HepG2 (cell line): ENCODE data around the gene TBC1D14. TPM values are rescaled to one million over a fixed set of nuclear protein-coding genes. Genes with fewer than 3 reads are reported as not detected.

Experiments used
- AGO2 ChIP-seq: fragments of 200-400 bp; formaldehyde crosslinking; optimal IDR thresholded peaks from 2 replicates; pipeline ENCODE3; 2017; ENCODE audit warnings: mild to moderate bottlenecking, low read depth, low read length, moderate library complexity
- KLF13 ChIP-seq: sonication (generic); formaldehyde crosslinking; IDR thresholded peaks from 2 replicates; pipeline ENCODE4 v1.4.0; 2020; ENCODE audit warnings: mild to moderate bottlenecking, missing genetic modification reagents
- NFAT5 ChIP-seq: sonication (generic); formaldehyde crosslinking; IDR thresholded peaks from 2 replicates; pipeline ENCODE4 v1.4.0; 2020; ENCODE audit warnings: missing genetic modification reagents
- POLR2A ChIP-seq, 2 experiments: IDR thresholded peaks; 2 replicates each; pipeline ENCODE4 v1.6.1; 2011; ENCODE audit warnings: low read depth in 2 of 2, low read length in 2 of 2, mild to moderate bottlenecking in 1 of 2, moderate library complexity in 1 of 2; ENCODE audit not compliant: insufficient read depth in 1 of 2
- REL ChIP-seq: sonication (generic); formaldehyde crosslinking; conservative IDR thresholded peaks from 2 replicates; pipeline ENCODE4 v1.8.0; 2022; ENCODE audit warnings: mild to moderate bottlenecking, missing genetic modification reagents, moderate library complexity
- SMC3 ChIP-seq: IDR thresholded peaks from 2 replicates; pipeline ENCODE4 v1.6.1; 2011; ENCODE audit warnings: low read length, improper control_type of control experiment
- WIZ ChIP-seq: sonication (generic); formaldehyde crosslinking; IDR thresholded peaks from 2 replicates; pipeline ENCODE4 v1.5.1; 2020; ENCODE audit warnings: mild to moderate bottlenecking, missing genetic modification reagents
- YEATS2 ChIP-seq: sonication (generic); formaldehyde crosslinking; IDR thresholded peaks from 2 replicates; pipeline ENCODE4 v1.4.0; 2020; ENCODE audit warnings: missing genetic modification reagents, borderline replicate concordance
- ZNF251 ChIP-seq: sonication (generic); formaldehyde crosslinking; IDR thresholded peaks from 2 replicates; pipeline ENCODE4 v1.9.0; 2021; ENCODE audit warnings: mild to moderate bottlenecking, missing genetic modification reagents
- ZNF879 ChIP-seq: sonication (generic); formaldehyde crosslinking; IDR thresholded peaks from 2 replicates; pipeline ENCODE4 v1.8.1; 2023; ENCODE audit warnings: missing genetic modification reagents
- polyA plus RNA-seq, 8 experiments: library from polyadenylated mRNA; depleted of rRNA in 3 of 8; stranded (reverse) in 7 of 8; unstranded in 1 of 8; fragments of >200 nt; fragmentation: Illumina TruSeq in 4 of 8; extraction: Trizol in 4 of 8; gene quantifications; 2 replicates each; pipeline versions ENCODE4 v1.2.1 to v1.2.3, GENCODE V29; 2011 to 2016; ENCODE audit warnings: low read depth in 4 of 8, missing spikeins in 1 of 8, mixed read lengths in 1 of 8; ENCODE audit not compliant: insufficient read depth in 1 of 8
- total RNA-seq, 5 experiments: library from RNA; depleted of rRNA; stranded (reverse); fragments of >200 nt; fragmentation: Illumina TruSeq; extraction: Trizol; gene quantifications; 2 replicates each; pipeline ENCODE4 v1.2.3, GENCODE V29; 2016; ENCODE audit warnings: low read depth in 1 of 5
- TF ChIP-seq, protein P1 (sequence below): sonication (generic); formaldehyde crosslinking; IDR thresholded peaks from 2 replicates; pipeline ENCODE4; 2020; ENCODE audit warnings: missing genetic modification reagents, mild to moderate bottlenecking, borderline replicate concordance
- TF ChIP-seq, protein P2 (sequence below): sonication (generic); formaldehyde crosslinking; IDR thresholded peaks from 2 replicates; pipeline ENCODE4 v1.8.0; 2022; ENCODE audit warnings: mild to moderate bottlenecking, missing genetic modification reagents

Gene TBC1D14
- total and polyA plus RNA-seq, 2 of the 13 experiments (the other 11 are each of a cell fraction or from before 2014, with no cell fraction given), result 29.5 to 46.5 TPM

DNA sequence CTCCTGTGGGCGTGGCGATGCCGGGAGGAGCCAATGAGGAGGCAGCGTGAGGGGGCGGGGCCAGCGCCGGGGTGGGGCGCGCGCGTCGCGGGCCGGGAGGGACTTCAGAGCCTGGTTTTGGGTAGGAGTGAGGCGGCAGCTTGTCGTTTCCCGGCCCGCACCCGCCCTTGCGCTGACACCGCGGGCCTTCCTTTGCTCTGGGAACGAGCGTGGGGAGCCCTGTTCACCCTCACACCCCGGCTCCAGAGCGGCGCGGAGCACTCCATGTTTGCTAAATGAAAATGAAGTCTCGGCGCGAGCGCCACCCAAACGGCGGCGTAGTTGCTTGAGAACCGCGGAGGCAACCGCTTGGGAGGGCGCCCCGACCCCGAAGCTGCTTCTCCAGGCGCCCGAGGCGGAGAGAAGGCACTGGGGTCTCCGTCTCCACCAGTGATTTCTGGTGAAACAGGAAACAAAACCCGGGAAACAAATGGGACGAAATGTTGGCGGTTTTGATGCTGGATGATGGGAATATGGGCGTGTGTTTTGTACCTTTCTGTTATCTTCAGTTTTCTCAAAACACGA lies 158.7 kb downstream of the TBC1D14 start (continued):
- TF ChIP-seq, protein P1, sequence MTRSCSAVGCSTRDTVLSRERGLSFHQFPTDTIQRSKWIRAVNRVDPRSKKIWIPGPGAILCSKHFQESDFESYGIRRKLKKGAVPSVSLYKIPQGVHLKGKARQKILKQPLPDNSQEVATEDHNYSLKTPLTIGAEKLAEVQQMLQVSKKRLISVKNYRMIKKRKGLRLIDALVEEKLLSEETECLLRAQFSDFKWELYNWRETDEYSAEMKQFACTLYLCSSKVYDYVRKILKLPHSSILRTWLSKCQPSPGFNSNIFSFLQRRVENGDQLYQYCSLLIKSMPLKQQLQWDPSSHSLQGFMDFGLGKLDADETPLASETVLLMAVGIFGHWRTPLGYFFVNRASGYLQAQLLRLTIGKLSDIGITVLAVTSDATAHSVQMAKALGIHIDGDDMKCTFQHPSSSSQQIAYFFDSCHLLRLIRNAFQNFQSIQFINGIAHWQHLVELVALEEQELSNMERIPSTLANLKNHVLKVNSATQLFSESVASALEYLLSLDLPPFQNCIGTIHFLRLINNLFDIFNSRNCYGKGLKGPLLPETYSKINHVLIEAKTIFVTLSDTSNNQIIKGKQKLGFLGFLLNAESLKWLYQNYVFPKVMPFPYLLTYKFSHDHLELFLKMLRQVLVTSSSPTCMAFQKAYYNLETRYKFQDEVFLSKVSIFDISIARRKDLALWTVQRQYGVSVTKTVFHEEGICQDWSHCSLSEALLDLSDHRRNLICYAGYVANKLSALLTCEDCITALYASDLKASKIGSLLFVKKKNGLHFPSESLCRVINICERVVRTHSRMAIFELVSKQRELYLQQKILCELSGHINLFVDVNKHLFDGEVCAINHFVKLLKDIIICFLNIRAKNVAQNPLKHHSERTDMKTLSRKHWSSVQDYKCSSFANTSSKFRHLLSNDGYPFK (CRISPR knock-in tag), result peak; percentile 20; the same call in 1 of the 2 replicates
- no peak for TF ChIP-seq SMC3
- TF ChIP-seq KLF13, result 0 out of 2 replicates have a peak, but pooled peaks have one; percentile 39
- no peak for TF ChIP-seq ZNF879 (CRISPR knock-in tag)
- no peak for TF ChIP-seq POLR2A (IDR thresholded peaks at IDR 0.05; ENCODE audit: insufficient read depth in 1 of 2, low read depth in 2 of 2, low read length in 2 of 2)
- TF ChIP-seq AGO2, result no peak
- TF ChIP-seq NFAT5 (CRISPR knock-in tag), result no peak
- TF ChIP-seq, protein P2, sequence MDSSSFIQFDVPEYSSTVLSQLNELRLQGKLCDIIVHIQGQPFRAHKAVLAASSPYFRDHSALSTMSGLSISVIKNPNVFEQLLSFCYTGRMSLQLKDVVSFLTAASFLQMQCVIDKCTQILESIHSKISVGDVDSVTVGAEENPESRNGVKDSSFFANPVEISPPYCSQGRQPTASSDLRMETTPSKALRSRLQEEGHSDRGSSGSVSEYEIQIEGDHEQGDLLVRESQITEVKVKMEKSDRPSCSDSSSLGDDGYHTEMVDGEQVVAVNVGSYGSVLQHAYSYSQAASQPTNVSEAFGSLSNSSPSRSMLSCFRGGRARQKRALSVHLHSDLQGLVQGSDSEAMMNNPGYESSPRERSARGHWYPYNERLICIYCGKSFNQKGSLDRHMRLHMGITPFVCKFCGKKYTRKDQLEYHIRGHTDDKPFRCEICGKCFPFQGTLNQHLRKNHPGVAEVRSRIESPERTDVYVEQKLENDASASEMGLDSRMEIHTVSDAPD (CRISPR knock-in tag), result no peak
- 0 out of 2 replicates have a peak, but pooled peaks have one; percentile 11 for TF ChIP-seq YEATS2 (CRISPR knock-in tag)
- no peak for TF ChIP-seq REL (CRISPR knock-in tag)
- TF ChIP-seq WIZ, result no peak
- TF ChIP-seq ZNF251, result 0 out of 2 replicates have a peak, but pooled peaks have one; percentile 35
